Measurements from ENCODE around the gene EHBP1. TPM values are rescaled to one million over a fixed set of nuclear protein-coding genes. Genes with fewer than 3 reads are reported as not detected.

EHBP1 gene
- total and polyA plus RNA-seq, 2 experiments from 2014 or later: 27.2 to 47.9 TPM

- TF ChIP-seq ZNF462 (CRISPR knock-in tag; IDR thresholded peaks at IDR 0.05) (no peak), ZNF114 (CRISPR knock-in tag; IDR thresholded peaks at IDR 0.05) (no peak), REST (IDR thresholded peaks at IDR 0.05; ENCODE audit: unreplicated experiment) (no peak), EZH2 (IDR thresholded peaks at IDR 0.05; ENCODE audit: low read depth, unreplicated experiment) (no peak), STAT1 (IDR thresholded peaks at IDR 0.05; ENCODE audit: unreplicated experiment) (no peak)
Observed at GRCh38 chr2:62974999-62975398, 269.5 kb downstream of the EHBP1 start (continued).

- no peak overlapping the region for H3K4me3 ChIP-seq
- H3K79me2 ChIP-seq (replicated peaks; ENCODE audit: insufficient read depth): no peaks in the 10 kb centered on the region
- no peak overlapping the region for H3K27ac Mint-ChIP-seq
- H2AFZ ChIP-seq: no peak overlapping the region
- no peaks in the 10 kb centered on the region for H3K4me1 ChIP-seq (ENCODE audit: insufficient read depth)
- no peak overlapping the region for H3K4me3 Mint-ChIP-seq
- DNase-seq (ENCODE audit: low spot score) (no peak), ATAC-seq (no peak)
- no peaks in the 10 kb centered on the region for H3F3A ChIP-seq (replicated peaks; ENCODE audit: low read depth)
- no peaks in the 10 kb centered on the region for H3K36me3 ChIP-seq (ENCODE audit: insufficient read depth)
- H3K27me3 ChIP-seq (ENCODE audit: insufficient read depth): no peaks in the 10 kb centered on the region
- H3K27me3 Mint-ChIP-seq (ENCODE audit: insufficient read depth, low read depth, poor library complexity): no peaks in the 10 kb centered on the region
- H3K27ac ChIP-seq (ENCODE audit: low read depth): no peak overlapping the region
- H3K9me3 Mint-ChIP-seq: no peaks in the 10 kb centered on the region
- H3K9me2 ChIP-seq (ENCODE audit: insufficient read depth): no peaks in the 10 kb centered on the region
- peaks cover 9% of the 10 kb centered on the region; the same call in 2 of the 3 replicates for H3K4me1 Mint-ChIP-seq
- peaks cover 4% of the 10 kb centered on the region; the same call in 1 of the 3 replicates for H3K36me3 Mint-ChIP-seq (ENCODE audit: low read depth)
- no peaks in the 10 kb centered on the region for H4K20me1 ChIP-seq (replicated peaks; ENCODE audit: insufficient read depth)
- H3K4me2 ChIP-seq: no peak overlapping the region
- TF ChIP-seq EZH2phosphoT487 (IDR thresholded peaks at IDR 0.05; ENCODE audit: unreplicated experiment) (no peak), STAT1 (IDR thresholded peaks at IDR 0.05; ENCODE audit: unreplicated experiment) (no peak), CTCF (conservative IDR thresholded peaks at IDR 0.05; ENCODE audit: low read depth in 2 of 2) (no peak)
Observed at GRCh38 chr2:62991605-62992004, 286.1 kb downstream of the EHBP1 start.

All from GM23338 (cell line).